Measurements from ENCODE around the gene GOLGA2.

DNA sequence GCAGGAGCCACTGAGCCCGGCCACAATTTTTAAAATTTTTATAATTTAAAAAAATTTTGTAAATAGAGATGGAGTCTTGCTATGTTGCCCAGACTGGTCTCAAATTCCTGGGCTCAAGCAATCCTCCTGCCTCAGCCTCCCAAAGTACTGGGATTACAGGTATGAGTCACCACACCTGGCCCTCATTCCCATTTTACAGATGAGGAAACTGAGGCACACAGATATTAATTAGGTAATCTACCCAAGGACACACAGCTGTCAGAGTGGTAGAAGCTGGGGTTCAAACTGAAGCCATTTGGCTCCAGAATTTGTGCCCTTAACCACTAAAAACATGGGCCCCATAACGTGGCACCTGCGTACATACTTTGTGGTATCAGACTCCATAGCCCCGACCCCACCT lies 38.9 kb upstream of the GOLGA2 start:
- TF ChIP-seq, protein P1, sequence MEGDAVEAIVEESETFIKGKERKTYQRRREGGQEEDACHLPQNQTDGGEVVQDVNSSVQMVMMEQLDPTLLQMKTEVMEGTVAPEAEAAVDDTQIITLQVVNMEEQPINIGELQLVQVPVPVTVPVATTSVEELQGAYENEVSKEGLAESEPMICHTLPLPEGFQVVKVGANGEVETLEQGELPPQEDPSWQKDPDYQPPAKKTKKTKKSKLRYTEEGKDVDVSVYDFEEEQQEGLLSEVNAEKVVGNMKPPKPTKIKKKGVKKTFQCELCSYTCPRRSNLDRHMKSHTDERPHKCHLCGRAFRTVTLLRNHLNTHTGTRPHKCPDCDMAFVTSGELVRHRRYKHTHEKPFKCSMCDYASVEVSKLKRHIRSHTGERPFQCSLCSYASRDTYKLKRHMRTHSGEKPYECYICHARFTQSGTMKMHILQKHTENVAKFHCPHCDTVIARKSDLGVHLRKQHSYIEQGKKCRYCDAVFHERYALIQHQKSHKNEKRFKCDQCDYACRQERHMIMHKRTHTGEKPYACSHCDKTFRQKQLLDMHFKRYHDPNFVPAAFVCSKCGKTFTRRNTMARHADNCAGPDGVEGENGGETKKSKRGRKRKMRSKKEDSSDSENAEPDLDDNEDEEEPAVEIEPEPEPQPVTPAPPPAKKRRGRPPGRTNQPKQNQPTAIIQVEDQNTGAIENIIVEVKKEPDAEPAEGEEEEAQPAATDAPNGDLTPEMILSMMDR (conservative IDR thresholded peaks at IDR 0.05 in 1 of 2, IDR thresholded peaks at IDR 0.05 in 1 of 2; ENCODE audit: low read depth in 1 of 2, low read length in 2 of 2) = no peak
- no peak for TF ChIP-seq EZH2 (IDR thresholded peaks at IDR 0.05; ENCODE audit: low read length, missing control alignments)

Data from fibroblast of lung (primary cell).